ENCODE data around the gene TDRD1. TPM values are rescaled to one million over a fixed set of nuclear protein-coding genes. Genes with fewer than 3 reads are reported as not detected.

TDRD1 gene
- total RNA-seq, 1 experiment from 2014 or later: not detected

GRCh38 chr10:114274616-114275453, 95.7 kb downstream of the TDRD1 start:
- BruUV-seq (replicated peaks): no TSS peak
- POLR2A ChIA-PET: no interaction called here
- no peaks in the 10 kb centered on the region for H3K79me2 ChIP-seq (ENCODE audit: insufficient read depth, low read length)
- TF ChIP-seq ZFX (IDR thresholded peaks at IDR 0.05) (no peak; the same call in 1 of the 2 replicates), TCF7L2 (IDR thresholded peaks at IDR 0.05; ENCODE audit: borderline replicate concordance, extremely low read depth, insufficient read depth, insufficient read length) (no peak), ATF3 (IDR thresholded peaks at IDR 0.05) (no peak), EZH2 (IDR thresholded peaks at IDR 0.05) (no peak), ZNF274 (IDR thresholded peaks at IDR 0.05; ENCODE audit: low read depth, low read length) (no peak), EGR1 (IDR thresholded peaks at IDR 0.05; ENCODE audit: low read depth) (no peak), POLR2AphosphoS5 (IDR thresholded peaks at IDR 0.05; ENCODE audit: low read depth, low read length) (no peak), CEBPB (IDR thresholded peaks at IDR 0.05; ENCODE audit: low read depth) (no peak), SRF (IDR thresholded peaks at IDR 0.05; ENCODE audit: low read depth) (no peak), REST (IDR thresholded peaks at IDR 0.05; ENCODE audit: low read depth) (no peak), YY1 (IDR thresholded peaks at IDR 0.05; ENCODE audit: extremely low read depth, insufficient replicate concordance, low read depth, low read length) (no peak), JUND (IDR thresholded peaks at IDR 0.05) (no peak)
- no peaks in the 10 kb centered on the region for H3K36me3 ChIP-seq (ENCODE audit: control insufficient read depth in 1 of 2, insufficient read depth in 2 of 2, low read length in 2 of 2)
- H3K4me2 ChIP-seq (ENCODE audit: low read length): no peak overlapping the region
- H3K9me2 ChIP-seq (ENCODE audit: insufficient read depth): no peaks in the 10 kb centered on the region
- peaks cover 12% of the 10 kb centered on the region for H3K27me3 ChIP-seq (ENCODE audit: insufficient read depth, low read length)
- H3K4me1 ChIP-seq (ENCODE audit: control insufficient read depth in 1 of 2, insufficient read depth in 2 of 2, low read length in 2 of 2): peaks cover 10 to 14% of the 10 kb centered on the region in 2 experiments
- no peak overlapping the region for H3K9ac ChIP-seq (ENCODE audit: low read length)
- ATAC-seq (no peak), DNase-seq (ENCODE audit: low read depth, low spot score) (no peak)
- H3K4me3 ChIP-seq (replicated peaks in 1 of 2; ENCODE audit: low read depth in 1 of 2, low read length in 2 of 2): no peak overlapping the region
- CTCF ChIA-PET: no interaction called here
- no peaks in the 10 kb centered on the region for H4K20me1 ChIP-seq (ENCODE audit: insufficient read depth)
- H3K9me3 ChIP-seq (ENCODE audit: control insufficient read depth in 1 of 2, insufficient read depth in 1 of 2, low read depth in 1 of 2, low read length in 2 of 2): no peaks in the 10 kb centered on the region
- RAD21 ChIA-PET (ENCODE audit: low non-redundant PET in 1 of 2, low total read pairs in 2 of 2, uncharacterized antibody in 2 of 2, unreplicated experiment in 2 of 2): no interaction called here
- H2AFZ ChIP-seq (ENCODE audit: low read depth, low read length, poor library complexity, severe bottlenecking): no peak overlapping the region
- H3K27ac ChIP-seq (ENCODE audit: low read depth, low read length): no peak overlapping the region
- intact Hi-C loops (cut with micrococcal nuclease): no loop called here

All from HCT116 (cell line).